Measurements from ENCODE around the gene TLCD3A. TPM values are rescaled to one million over a fixed set of nuclear protein-coding genes. Genes with fewer than 3 reads are reported as not detected.

TLCD3A gene
- total and polyA plus RNA-seq, 9 of the 15 experiments (the other 6 are each of a cell fraction or from before 2014, with no cell fraction given): 1.3 to 13.5 (median 7.3) TPM

DNA sequence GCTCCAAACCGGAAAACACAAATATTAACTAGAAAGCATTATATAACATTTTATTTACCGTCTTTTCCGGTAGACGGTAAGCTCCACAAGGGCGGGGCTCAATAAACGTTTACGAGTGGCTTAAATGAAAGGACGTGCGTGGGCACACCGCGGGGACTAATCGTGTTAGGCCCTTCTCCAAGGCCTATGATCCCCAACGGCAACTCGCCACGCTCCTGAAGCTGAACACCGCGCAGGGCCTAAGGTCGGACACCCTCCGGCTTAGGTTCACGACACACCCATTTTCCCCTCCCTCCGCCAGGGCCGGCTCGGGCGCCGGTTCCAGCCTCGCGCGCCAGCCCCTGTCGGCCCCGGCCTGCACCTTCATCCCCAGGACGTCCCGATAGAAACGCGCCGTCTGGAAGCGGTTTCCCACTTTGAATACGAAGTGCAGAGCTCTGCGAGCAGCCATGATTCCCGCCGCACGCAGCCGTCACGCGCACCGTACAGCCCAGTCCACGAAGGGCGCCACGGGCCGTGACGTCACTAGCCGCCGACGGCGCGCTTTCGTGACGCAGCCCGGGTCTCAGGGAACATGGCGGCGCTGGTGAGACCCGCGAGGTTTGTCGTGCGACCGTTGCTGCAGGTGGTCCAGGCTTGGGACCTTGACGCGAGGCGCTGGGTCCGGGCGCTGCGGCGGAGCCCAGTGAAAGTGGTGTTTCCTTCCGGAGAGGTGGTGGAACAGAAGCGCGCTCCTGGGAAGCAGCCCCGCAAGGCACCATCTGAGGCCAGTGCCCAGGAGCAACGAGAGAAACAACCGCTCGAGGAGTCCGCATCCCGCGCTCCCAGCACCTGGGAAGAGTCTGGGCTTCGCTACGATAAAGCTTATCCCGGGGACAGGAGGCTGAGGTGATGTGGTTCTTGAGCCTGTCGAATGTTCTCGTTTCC, 49.7 kb downstream of the TLCD3A start, which contains the start of the genes GLOD4 and MRM3 (continued):
- TF ChIP-seq, protein P1, sequence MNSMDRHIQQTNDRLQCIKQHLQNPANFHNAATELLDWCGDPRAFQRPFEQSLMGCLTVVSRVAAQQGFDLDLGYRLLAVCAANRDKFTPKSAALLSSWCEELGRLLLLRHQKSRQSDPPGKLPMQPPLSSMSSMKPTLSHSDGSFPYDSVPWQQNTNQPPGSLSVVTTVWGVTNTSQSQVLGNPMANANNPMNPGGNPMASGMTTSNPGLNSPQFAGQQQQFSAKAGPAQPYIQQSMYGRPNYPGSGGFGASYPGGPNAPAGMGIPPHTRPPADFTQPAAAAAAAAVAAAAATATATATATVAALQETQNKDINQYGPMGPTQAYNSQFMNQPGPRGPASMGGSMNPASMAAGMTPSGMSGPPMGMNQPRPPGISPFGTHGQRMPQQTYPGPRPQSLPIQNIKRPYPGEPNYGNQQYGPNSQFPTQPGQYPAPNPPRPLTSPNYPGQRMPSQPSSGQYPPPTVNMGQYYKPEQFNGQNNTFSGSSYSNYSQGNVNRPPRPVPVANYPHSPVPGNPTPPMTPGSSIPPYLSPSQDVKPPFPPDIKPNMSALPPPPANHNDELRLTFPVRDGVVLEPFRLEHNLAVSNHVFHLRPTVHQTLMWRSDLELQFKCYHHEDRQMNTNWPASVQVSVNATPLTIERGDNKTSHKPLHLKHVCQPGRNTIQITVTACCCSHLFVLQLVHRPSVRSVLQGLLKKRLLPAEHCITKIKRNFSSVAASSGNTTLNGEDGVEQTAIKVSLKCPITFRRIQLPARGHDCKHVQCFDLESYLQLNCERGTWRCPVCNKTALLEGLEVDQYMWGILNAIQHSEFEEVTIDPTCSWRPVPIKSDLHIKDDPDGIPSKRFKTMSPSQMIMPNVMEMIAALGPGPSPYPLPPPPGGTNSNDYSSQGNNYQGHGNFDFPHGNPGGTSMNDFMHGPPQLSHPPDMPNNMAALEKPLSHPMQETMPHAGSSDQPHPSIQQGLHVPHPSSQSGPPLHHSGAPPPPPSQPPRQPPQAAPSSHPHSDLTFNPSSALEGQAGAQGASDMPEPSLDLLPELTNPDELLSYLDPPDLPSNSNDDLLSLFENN (IDR thresholded peaks at IDR 0.05; ENCODE audit: low read depth in 2 of 2, low read length in 2 of 2): no peak
- TF ChIP-seq MAFK (IDR thresholded peaks at IDR 0.05; ENCODE audit: low read length) (no peak), POLR2H (tag; IDR thresholded peaks at IDR 0.05; ENCODE audit: low read depth) (peak; percentile 39; the same call in 1 of the 2 replicates), KAT8 (IDR thresholded peaks at IDR 0.05; ENCODE audit: low read depth) (no peak), TCFL5 (CRISPR knock-in tag; conservative IDR thresholded peaks at IDR 0.05) (no peak), TBL1XR1 (IDR thresholded peaks at IDR 0.05; ENCODE audit: low read length in 2 of 2) (peak in 1 of 2 experiments; percentile 96; a peak in 2 of 4 replicates), ETV5 (CRISPR knock-in tag; IDR thresholded peaks at IDR 0.05; ENCODE audit: low read depth) (0 out of 2 replicates have a peak, but pooled peaks have one; percentile 30)
- TF ChIP-seq, protein P2, sequence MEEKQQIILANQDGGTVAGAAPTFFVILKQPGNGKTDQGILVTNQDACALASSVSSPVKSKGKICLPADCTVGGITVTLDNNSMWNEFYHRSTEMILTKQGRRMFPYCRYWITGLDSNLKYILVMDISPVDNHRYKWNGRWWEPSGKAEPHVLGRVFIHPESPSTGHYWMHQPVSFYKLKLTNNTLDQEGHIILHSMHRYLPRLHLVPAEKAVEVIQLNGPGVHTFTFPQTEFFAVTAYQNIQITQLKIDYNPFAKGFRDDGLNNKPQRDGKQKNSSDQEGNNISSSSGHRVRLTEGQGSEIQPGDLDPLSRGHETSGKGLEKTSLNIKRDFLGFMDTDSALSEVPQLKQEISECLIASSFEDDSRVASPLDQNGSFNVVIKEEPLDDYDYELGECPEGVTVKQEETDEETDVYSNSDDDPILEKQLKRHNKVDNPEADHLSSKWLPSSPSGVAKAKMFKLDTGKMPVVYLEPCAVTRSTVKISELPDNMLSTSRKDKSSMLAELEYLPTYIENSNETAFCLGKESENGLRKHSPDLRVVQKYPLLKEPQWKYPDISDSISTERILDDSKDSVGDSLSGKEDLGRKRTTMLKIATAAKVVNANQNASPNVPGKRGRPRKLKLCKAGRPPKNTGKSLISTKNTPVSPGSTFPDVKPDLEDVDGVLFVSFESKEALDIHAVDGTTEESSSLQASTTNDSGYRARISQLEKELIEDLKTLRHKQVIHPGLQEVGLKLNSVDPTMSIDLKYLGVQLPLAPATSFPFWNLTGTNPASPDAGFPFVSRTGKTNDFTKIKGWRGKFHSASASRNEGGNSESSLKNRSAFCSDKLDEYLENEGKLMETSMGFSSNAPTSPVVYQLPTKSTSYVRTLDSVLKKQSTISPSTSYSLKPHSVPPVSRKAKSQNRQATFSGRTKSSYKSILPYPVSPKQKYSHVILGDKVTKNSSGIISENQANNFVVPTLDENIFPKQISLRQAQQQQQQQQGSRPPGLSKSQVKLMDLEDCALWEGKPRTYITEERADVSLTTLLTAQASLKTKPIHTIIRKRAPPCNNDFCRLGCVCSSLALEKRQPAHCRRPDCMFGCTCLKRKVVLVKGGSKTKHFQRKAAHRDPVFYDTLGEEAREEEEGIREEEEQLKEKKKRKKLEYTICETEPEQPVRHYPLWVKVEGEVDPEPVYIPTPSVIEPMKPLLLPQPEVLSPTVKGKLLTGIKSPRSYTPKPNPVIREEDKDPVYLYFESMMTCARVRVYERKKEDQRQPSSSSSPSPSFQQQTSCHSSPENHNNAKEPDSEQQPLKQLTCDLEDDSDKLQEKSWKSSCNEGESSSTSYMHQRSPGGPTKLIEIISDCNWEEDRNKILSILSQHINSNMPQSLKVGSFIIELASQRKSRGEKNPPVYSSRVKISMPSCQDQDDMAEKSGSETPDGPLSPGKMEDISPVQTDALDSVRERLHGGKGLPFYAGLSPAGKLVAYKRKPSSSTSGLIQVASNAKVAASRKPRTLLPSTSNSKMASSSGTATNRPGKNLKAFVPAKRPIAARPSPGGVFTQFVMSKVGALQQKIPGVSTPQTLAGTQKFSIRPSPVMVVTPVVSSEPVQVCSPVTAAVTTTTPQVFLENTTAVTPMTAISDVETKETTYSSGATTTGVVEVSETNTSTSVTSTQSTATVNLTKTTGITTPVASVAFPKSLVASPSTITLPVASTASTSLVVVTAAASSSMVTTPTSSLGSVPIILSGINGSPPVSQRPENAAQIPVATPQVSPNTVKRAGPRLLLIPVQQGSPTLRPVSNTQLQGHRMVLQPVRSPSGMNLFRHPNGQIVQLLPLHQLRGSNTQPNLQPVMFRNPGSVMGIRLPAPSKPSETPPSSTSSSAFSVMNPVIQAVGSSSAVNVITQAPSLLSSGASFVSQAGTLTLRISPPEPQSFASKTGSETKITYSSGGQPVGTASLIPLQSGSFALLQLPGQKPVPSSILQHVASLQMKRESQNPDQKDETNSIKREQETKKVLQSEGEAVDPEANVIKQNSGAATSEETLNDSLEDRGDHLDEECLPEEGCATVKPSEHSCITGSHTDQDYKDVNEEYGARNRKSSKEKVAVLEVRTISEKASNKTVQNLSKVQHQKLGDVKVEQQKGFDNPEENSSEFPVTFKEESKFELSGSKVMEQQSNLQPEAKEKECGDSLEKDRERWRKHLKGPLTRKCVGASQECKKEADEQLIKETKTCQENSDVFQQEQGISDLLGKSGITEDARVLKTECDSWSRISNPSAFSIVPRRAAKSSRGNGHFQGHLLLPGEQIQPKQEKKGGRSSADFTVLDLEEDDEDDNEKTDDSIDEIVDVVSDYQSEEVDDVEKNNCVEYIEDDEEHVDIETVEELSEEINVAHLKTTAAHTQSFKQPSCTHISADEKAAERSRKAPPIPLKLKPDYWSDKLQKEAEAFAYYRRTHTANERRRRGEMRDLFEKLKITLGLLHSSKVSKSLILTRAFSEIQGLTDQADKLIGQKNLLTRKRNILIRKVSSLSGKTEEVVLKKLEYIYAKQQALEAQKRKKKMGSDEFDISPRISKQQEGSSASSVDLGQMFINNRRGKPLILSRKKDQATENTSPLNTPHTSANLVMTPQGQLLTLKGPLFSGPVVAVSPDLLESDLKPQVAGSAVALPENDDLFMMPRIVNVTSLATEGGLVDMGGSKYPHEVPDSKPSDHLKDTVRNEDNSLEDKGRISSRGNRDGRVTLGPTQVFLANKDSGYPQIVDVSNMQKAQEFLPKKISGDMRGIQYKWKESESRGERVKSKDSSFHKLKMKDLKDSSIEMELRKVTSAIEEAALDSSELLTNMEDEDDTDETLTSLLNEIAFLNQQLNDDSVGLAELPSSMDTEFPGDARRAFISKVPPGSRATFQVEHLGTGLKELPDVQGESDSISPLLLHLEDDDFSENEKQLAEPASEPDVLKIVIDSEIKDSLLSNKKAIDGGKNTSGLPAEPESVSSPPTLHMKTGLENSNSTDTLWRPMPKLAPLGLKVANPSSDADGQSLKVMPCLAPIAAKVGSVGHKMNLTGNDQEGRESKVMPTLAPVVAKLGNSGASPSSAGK (IDR thresholded peaks at IDR 0.05): peak; percentile 81

All from K562 (cell line).